Measurements from ENCODE around the gene GPR78. TPM values are rescaled to one million over a fixed set of nuclear protein-coding genes. Genes with fewer than 3 reads are reported as not detected.

The GPR78 gene
- total RNA-seq, 6 experiments from 2014 or later: 0.05 to 0.14 (median 0.09) TPM; not detected in 2

DNA sequence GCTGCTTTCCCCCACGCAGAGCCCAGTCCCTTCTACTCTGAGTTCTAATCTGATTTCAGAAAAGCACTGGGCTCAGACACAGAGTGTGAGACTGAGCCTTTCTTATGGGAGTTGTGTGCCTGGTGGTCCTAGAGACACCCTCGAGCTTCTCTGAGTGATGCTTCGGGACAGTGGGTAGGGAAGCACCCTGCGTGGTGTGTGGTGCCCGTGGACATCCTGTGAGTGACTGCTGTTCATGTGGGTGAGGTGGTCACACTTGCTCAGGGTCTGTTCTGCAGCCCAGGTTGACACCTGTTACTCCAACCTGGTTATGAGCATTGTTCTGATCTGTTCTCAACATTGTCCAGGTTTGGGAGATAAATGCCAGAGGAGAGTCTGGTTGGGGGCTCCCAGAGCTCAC lies 6.1 kb downstream of the GPR78 start:
- DNase-seq: no peak
- Mint-ChIP-seq H3K4me3 (no peak overlapping the region), H3K9me3 (no peaks in the 10 kb centered on the region), H3K27me3 (ENCODE audit: insufficient read depth) (peaks cover 59% of the 10 kb centered on the region), H3K27ac (no peak overlapping the region), H3K36me3 (ENCODE audit: low read depth) (no peaks in the 10 kb centered on the region), H3K4me1 (ENCODE audit: low read depth) (peaks cover 10% of the 10 kb centered on the region; the same call in 1 of the 2 replicates)
- TF ChIP-seq CTCF (IDR thresholded peaks at IDR 0.05): no peak

- H3K4me3 Mint-ChIP-seq: no peak overlapping the region
- H3K27me3 Mint-ChIP-seq (ENCODE audit: insufficient read depth): peaks cover 63% of the 10 kb centered on the region
Measured at GRCh38 chr4:8586671-8587468, 6.7 kb downstream of the GPR78 start.

DNA sequence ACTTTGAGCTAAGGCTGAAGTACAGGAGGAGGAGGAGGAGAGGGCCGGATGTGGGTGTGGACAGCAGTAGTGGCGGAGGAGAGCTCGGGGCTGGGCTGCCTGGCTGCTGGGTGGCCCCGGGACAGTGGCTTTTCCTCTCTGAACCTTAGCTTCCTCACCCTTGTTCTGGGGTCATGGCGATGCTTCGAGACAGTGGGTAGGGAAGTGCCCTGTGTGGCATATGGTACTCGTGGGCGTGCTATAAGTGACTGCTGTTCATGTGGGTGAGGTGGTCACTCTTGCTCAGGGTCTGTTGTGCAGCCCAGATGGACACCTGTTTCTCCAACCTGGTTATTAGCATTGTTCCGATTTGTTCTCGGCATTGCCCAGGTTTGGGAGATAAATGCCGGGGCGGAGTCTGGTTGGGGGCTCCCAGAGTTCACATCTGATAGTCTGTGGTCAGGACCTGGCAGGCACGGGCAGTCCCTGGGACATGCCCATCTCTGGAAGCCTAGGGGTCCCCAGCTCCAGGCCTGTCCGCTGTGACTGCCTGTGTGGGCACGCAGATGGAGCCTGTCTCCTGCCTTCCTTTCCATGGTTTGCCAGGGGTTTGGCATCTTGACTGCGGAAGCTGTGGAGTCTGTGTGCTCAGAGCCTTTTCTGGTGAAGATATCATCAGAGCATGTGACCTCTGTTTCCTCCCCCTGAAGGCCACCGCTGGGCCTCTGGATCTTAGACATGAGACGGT lies 7.4 kb downstream of the GPR78 start:
- H3K9me3 Mint-ChIP-seq: no peaks in the 10 kb centered on the region
- no peak for DNase-seq
- H3K4me3 Mint-ChIP-seq: no peak overlapping the region
- peaks cover 66% of the 10 kb centered on the region for H3K27me3 Mint-ChIP-seq (ENCODE audit: insufficient read depth)
- no peak overlapping the region for H3K27ac Mint-ChIP-seq
- no peak for TF ChIP-seq CTCF (IDR thresholded peaks at IDR 0.05)
- no peaks in the 10 kb centered on the region for H3K36me3 Mint-ChIP-seq (ENCODE audit: low read depth)
- peaks cover 10% of the 10 kb centered on the region; the same call in 1 of the 2 replicates for H3K4me1 Mint-ChIP-seq (ENCODE audit: low read depth)

More at GRCh38 chr4:8586671-8587468, 6.7 kb downstream of the GPR78 start:
- DNase-seq: no peak
- Mint-ChIP-seq H3K9me3 (no peaks in the 10 kb centered on the region), H3K36me3 (ENCODE audit: low read depth) (no peaks in the 10 kb centered on the region), H3K4me1 (ENCODE audit: low read depth) (peaks cover 10% of the 10 kb centered on the region; the same call in 1 of the 2 replicates), H3K27ac (no peak overlapping the region)
- peak; percentile 45 for TF ChIP-seq CTCF (IDR thresholded peaks at IDR 0.05)

GRCh38 chr4:8588196-8588470 lies 7.9 kb downstream of the GPR78 start:
- no peak for TF ChIP-seq CTCF (IDR thresholded peaks at IDR 0.05)
- Mint-ChIP-seq H3K27me3 (ENCODE audit: insufficient read depth) (peaks cover 68% of the 10 kb centered on the region), H3K36me3 (ENCODE audit: low read depth) (no peaks in the 10 kb centered on the region)

DNA sequence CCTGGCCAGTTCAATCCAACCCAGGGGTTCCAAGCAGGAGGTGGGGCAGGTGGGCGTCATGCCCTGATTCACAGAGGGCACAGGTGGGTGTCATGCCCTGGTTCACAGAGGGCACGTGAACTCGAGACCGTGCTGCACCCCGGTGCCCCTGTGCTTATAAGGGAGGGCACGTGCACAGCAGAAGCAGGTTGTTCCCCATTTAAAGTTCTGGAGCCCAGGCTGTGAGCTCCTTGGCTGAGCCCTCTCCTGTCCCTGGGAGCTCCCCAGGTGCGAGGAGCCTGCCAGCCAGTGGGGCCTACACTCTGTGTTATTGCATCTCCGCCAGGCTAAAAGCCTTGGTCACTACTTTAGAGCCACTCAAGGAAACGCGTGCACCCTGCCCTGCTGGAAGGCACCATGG lies 9.1 kb downstream of the GPR78 start:
- no peaks in the 10 kb centered on the region for H3K36me3 Mint-ChIP-seq (ENCODE audit: low read depth)
- H3K27ac Mint-ChIP-seq: no peak overlapping the region
- H3K9me3 Mint-ChIP-seq: no peaks in the 10 kb centered on the region
- no peak for DNase-seq
- H3K4me3 Mint-ChIP-seq: no peak overlapping the region
- no peak for TF ChIP-seq CTCF (IDR thresholded peaks at IDR 0.05)
- H3K27me3 Mint-ChIP-seq (ENCODE audit: insufficient read depth): peaks cover 65% of the 10 kb centered on the region
- H3K4me1 Mint-ChIP-seq (ENCODE audit: low read depth): peaks cover 15% of the 10 kb centered on the region

More at GRCh38 chr4:8588196-8588470, 7.9 kb downstream of the GPR78 start:
- Mint-ChIP-seq H3K4me1 (ENCODE audit: low read depth) (peaks cover 10% of the 10 kb centered on the region; the same call in 1 of the 2 replicates), H3K4me3 (no peak overlapping the region), H3K9me3 (no peaks in the 10 kb centered on the region), H3K27ac (no peak overlapping the region)
- DNase-seq: no peak
